Prostate gland (tissue), 2 donors: ENCODE measurements around the gene ZNF80.

Experiments
- POLR2AphosphoS5 ChIP-seq: sonication (generic); formaldehyde crosslinking; IDR thresholded peaks from one replicate; pipeline ENCODE4 v1.6.1; 2017; ENCODE audit warnings: antibody characterized with exemption
- TF ChIP-seq, protein P1 (sequence below), 4 experiments: fragments of 200-600 bp in 2 of 4; fragments of 450-650 bp in 2 of 4; sonication (generic) in 2 of 4; IDR thresholded peaks; 1 replicate in 3 of 4; 2 replicates in 1 of 4; pipeline ENCODE4 v1.5.1; 2016 to 2019; ENCODE audit warnings: antibody characterized with exemption in 4 of 4, mild to moderate bottlenecking in 2 of 4, moderate library complexity in 2 of 4

DNA sequence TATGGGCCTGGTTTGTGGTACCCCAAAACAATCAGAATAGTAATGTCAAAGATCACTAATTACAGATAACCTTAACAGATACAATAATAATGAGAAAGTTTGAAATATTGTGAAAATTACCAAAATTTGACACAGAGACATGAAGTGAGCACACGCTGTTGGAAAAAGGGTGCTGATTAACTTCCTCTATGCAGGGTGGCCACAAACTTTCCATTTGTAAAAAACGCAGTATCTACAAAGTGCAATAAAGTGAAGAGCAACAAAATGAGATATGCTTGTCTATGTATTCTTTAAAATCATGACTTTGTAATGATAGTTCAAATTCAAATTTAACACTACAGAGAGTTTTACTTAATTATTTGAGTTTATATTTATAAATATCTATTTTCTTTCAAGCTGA, 48.9 kb upstream of the ZNF80 start:
- TF ChIP-seq POLR2AphosphoS5 = no peak
- TF ChIP-seq, protein P1, sequence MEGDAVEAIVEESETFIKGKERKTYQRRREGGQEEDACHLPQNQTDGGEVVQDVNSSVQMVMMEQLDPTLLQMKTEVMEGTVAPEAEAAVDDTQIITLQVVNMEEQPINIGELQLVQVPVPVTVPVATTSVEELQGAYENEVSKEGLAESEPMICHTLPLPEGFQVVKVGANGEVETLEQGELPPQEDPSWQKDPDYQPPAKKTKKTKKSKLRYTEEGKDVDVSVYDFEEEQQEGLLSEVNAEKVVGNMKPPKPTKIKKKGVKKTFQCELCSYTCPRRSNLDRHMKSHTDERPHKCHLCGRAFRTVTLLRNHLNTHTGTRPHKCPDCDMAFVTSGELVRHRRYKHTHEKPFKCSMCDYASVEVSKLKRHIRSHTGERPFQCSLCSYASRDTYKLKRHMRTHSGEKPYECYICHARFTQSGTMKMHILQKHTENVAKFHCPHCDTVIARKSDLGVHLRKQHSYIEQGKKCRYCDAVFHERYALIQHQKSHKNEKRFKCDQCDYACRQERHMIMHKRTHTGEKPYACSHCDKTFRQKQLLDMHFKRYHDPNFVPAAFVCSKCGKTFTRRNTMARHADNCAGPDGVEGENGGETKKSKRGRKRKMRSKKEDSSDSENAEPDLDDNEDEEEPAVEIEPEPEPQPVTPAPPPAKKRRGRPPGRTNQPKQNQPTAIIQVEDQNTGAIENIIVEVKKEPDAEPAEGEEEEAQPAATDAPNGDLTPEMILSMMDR (IDR thresholded peaks at IDR 0.05) = no peak
